RPMI7951 (cell line): ENCODE measurements around the gene FARS2. TPM values are rescaled to one million over a fixed set of nuclear protein-coding genes. Genes with fewer than 3 reads are reported as not detected.

Experiments
- DNase-seq: peaks from one replicate; pipeline ENCODE4 v3.0.0-alpha.2; 2012; ENCODE audit warnings: low read depth
- total RNA-seq: library from RNA; depleted of rRNA; stranded (reverse); fragments of >200 nt; shearing (Covaris generic); gene quantifications from 2 replicates; pipeline ENCODE4 v1.2.3, GENCODE V29; 2014

FARS2 gene
- total RNA-seq, 1 experiment from 2014 or later = 21.9 TPM

- DNase-seq = no peak
These were observed 11.7 kb upstream of the FARS2 start for GRCh38 chr6:5249451-5250122.

- DNase-seq = no peak
These were observed 10.9 kb upstream of the FARS2 start for GRCh38 chr6:5250451-5250850.

GRCh38 chr6:5250911-5251310 lies 10.4 kb upstream of the FARS2 start:
- DNase-seq = no peak

- no peak for DNase-seq
These were observed 4.4 kb upstream of the FARS2 start for GRCh38 chr6:5256952-5257351.

GRCh38 chr6:5257400-5257799 lies 3.9 kb upstream of the FARS2 start:
- DNase-seq = no peak

GRCh38 chr6:5259428-5259827 lies 1.9 kb upstream of the FARS2 start:
- no peak for DNase-seq

- peak; percentile 62 for DNase-seq
These were observed 1.1 kb upstream of the FARS2 start for GRCh38 chr6:5260111-5260620.

- DNase-seq = peak; percentile 3
These were observed 314 bp downstream of the FARS2 start for GRCh38 chr6:5261545-5262109.

GRCh38 chr6:5266423-5266822 lies 5.1 kb downstream of the FARS2 start:
- DNase-seq = no peak

- DNase-seq = no peak
These were observed 8.9 kb downstream of the FARS2 start for GRCh38 chr6:5270093-5270680.

- DNase-seq = no peak
These were observed 10.6 kb downstream of the FARS2 start for GRCh38 chr6:5271926-5272325.

GRCh38 chr6:5274231-5274630 lies 12.9 kb downstream of the FARS2 start:
- no peak for DNase-seq

GRCh38 chr6:5275497-5275896 lies 14.2 kb downstream of the FARS2 start:
- no peak for DNase-seq

GRCh38 chr6:5276581-5276980 lies 15.3 kb downstream of the FARS2 start:
- DNase-seq = no peak

GRCh38 chr6:5277589-5277988 lies 16.3 kb downstream of the FARS2 start:
- no peak for DNase-seq

GRCh38 chr6:5278047-5278446 lies 16.7 kb downstream of the FARS2 start:
- no peak for DNase-seq

GRCh38 chr6:5278565-5279120 lies 17.3 kb downstream of the FARS2 start:
- DNase-seq = no peak

GRCh38 chr6:5279891-5280338 lies 18.6 kb downstream of the FARS2 start:
- peak; percentile 14 for DNase-seq

GRCh38 chr6:5280920-5281319 lies 19.6 kb downstream of the FARS2 start:
- DNase-seq = no peak

- DNase-seq = no peak
These were observed 20.9 kb downstream of the FARS2 start for GRCh38 chr6:5282191-5282623.

- DNase-seq = no peak
These were observed 23.8 kb downstream of the FARS2 start for GRCh38 chr6:5285081-5285480.

- no peak for DNase-seq
These were observed 24.2 kb downstream of the FARS2 start for GRCh38 chr6:5285526-5285925.

- peak; percentile 4 for DNase-seq
These were observed 25.5 kb downstream of the FARS2 start for GRCh38 chr6:5286780-5287179.
